ENCODE data around the gene HARS1.
"Not testable (repeated sequence)": the region's sequence is repeated elsewhere in the genome, so short reads cannot be mapped to it uniquely, and the experiment has no call there.

HARS1 gene

DNA sequence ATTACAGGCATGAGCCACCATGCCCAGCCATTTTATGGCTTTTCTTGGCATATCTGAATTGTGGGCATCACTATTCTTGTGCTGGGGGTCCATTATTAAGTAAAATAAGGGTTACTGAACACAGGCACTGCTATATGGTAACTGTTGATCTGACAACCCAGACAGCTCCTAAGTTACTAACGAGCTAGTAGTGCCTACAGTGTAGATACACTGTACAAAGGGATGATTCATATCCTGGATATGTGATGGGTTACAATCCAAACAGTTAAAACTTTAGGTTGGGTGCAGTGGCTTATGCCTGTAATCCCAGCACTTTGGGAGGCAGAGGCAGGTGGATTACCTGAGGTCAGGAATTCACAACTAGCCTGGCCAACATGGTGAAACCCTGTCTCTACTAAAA lies 62.5 kb downstream of the HARS1 start:
- no peak overlapping the region for H3K27ac ChIP-seq
- TF ChIP-seq, protein P1, sequence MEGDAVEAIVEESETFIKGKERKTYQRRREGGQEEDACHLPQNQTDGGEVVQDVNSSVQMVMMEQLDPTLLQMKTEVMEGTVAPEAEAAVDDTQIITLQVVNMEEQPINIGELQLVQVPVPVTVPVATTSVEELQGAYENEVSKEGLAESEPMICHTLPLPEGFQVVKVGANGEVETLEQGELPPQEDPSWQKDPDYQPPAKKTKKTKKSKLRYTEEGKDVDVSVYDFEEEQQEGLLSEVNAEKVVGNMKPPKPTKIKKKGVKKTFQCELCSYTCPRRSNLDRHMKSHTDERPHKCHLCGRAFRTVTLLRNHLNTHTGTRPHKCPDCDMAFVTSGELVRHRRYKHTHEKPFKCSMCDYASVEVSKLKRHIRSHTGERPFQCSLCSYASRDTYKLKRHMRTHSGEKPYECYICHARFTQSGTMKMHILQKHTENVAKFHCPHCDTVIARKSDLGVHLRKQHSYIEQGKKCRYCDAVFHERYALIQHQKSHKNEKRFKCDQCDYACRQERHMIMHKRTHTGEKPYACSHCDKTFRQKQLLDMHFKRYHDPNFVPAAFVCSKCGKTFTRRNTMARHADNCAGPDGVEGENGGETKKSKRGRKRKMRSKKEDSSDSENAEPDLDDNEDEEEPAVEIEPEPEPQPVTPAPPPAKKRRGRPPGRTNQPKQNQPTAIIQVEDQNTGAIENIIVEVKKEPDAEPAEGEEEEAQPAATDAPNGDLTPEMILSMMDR (conservative IDR thresholded peaks at IDR 0.05) = no peak

DNA sequence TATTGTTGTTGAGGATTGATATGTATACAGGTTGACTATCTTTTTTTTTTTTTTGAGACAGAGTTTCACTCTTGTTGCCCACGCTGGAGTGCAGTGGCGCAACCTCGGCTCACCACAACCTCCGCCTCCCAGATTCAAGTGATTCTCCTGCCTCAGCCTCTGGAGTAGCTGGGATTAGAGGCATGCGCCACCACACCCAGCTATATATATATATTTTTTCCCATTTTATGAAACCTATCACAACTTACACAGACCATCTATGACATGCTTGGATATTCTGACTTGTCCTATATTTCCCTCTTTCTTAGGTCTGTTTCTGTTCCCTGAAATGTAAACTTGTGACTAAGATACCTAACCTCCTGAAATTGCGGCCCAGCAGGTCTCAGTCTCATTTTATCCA lies 63.2 kb downstream of the HARS1 start:
- H3K27ac ChIP-seq = no peak overlapping the region
- TF ChIP-seq, protein P1 (conservative IDR thresholded peaks at IDR 0.05) = no peak

DNA sequence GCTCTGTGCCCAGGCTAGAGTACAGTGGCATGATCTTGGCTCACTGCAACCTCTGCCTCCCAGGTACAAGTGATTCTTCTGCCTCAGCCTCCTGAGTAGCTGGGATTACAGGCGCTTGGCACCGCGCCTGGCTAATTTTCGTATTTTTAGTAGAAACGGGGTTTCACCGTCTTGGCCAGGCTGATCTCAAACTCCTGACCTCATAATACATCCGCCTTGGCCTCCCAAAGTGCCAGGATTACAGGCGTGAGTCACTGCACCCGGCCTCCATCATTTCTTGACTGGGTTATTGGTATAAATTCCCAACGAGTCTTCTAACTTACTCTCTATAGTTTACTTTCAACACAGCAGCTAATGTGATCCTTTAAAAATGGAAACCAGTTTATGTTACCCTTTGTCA lies 66.3 kb downstream of the HARS1 start:
- H3K27ac ChIP-seq = not testable (repeated sequence)

All from VCaP (cell line).